ENCODE measurements around the gene LYZL4. TPM values are rescaled to one million over a fixed set of nuclear protein-coding genes. Genes with fewer than 3 reads are reported as not detected.

The LYZL4 gene
- total RNA-seq, 1 experiment from 2014 or later: not detected

DNA sequence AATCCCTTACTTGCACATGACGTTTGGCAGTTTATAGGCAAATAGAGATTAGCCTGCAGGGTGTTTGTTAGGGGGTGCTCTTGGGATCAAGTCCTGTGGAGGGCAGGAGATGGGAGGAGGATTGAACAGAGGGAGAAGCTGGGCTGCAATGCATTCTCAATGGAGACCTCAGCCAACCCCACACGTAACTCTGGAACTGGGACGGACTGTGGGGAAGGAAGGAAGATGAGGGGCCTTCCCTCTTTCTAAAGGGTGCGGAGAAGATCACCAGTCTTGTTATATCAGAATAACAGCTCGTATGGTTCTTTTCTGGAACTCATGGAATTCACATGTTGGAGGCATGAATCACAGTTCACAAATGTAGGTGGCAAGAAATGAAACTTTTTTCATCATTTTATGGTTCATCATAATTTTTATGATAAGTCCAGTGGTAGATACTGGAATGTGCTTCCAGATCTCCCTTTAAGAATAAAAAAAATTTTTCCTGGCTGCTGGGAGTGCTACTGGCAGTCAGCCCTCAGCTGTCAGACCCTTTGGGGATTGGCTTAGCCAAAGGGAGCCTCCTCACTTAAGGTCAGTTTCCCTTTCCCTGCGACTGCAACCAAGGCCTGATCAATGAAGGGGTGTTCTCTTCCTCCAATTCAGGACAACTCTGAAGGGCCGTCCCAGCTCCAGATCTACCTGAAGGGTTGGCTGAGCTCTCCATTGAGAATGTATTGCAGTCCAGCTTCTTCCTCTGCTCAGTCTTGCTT is 20.5 kb upstream of the LYZL4 start:
- no peak for DNase-seq (ENCODE audit: extremely low read depth, low read depth)

DNA sequence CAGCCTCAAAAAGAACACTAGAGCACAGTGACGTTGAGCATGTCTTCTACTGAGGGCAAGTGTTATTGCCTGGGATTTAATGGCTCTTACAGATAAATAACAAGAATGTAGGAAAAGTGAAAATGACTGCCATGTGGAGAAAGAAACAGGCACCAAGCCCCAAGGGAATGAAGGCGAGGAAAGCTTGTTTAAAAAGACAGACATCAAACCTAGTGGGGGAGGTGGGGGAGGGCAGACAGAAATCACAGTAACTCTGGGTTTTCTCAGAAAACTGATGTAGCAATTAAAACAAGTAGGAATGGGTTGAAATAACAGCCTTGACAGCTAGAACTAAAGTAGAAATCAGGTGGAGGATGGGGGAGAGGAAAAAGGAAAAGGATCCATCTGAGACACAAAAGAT is 18.4 kb upstream of the LYZL4 start:
- no peak for DNase-seq (ENCODE audit: extremely low read depth, low read depth)

DNA sequence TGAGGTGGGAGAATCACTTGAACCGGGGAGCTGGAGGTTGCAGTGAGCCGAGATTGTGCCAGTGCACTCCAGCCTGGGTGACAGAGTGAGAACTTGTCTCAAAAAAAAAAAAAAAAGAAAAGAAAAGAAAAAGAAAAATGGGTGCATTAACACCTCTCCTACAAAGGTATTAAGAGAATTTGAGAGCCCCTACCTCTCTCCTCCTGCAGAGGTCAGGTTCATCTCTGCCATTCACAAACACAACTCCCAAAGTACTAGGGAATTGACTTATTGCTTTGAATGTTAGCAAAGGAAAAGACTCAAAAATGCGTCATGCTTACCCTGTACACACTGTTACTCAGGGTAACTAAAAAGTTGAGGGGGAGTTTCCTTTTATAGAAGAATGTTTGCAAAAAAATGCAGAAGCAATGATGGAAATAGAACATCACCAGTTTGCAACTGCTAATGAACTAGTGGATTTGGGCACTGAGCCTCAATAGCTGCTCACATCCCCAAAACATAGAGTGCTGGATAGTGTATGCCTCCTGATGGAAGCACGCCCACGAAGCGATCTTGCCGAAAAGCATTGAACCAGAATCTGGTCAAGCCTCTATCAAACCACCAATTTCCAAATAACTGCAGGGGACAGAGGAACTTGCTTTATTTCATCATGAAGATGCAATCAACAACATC is 15.5 kb upstream of the LYZL4 start:
- DNase-seq (ENCODE audit: extremely low read depth, low read depth): no peak

DNA sequence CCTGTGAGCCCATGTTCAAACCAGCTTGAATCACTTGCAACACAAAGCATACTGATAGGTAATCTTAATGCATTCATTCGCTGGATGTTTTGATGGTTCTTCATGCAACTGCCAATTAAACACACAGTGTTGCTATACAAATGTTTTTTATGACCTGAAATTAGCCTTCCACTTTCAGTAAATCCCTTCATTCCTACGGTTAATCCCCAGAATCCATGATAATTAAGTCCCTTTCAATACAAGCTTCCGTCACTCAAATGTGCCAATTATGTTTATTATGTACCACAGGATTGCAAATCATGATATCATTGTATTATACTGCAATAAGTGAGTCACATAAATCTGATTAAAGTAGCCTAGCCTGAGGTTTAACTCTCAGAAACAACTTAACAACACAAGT is 14.5 kb upstream of the LYZL4 start:
- DNase-seq (ENCODE audit: extremely low read depth, low read depth): no peak

DNA sequence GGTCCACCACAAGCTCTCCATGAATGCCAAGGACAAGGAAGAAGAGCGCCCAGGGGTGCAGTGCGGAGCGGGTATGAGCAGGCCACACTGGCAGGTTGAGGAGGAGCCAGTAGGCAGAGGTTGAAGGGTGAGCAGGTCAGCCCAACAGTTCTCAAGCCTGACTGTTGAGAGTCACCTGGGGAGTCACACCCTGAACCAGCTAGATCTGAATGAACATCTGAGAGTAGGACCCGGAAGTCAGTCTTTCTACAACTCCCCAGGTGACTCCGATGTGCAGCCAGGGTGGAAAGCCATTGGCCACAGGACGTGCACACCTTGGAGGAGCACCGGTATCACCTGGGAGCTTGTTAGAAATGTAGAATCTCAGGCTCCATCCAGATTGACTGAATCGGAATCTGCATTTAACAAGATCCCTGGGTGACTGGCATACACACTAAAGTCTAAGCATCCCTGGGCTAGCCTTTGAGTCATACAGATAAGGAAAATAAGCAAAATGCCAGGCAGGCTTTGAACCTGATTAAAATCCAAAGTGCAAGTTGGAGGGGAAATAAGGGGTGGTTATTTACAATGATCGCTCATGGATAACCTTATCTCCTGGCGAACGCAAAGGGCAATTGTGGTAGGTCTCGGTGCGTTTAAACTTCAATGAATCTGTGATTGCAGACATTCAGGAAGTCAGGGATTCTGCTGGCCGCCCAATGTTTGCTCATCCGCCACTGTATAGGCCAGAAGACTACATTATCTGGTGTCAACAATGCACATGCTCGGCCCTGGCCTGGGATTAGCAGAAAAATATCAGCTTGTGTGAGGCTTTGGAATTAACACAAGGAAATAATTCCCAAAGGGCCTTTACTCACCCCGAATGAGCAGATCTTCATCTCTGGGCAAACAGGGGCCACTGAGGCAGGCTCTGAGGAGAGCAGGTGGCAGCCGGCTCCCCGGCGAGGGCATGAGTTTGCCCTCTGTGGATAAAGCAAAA is 11.7 kb upstream of the LYZL4 start:
- DNase-seq (ENCODE audit: extremely low read depth, low read depth): no peak

DNA sequence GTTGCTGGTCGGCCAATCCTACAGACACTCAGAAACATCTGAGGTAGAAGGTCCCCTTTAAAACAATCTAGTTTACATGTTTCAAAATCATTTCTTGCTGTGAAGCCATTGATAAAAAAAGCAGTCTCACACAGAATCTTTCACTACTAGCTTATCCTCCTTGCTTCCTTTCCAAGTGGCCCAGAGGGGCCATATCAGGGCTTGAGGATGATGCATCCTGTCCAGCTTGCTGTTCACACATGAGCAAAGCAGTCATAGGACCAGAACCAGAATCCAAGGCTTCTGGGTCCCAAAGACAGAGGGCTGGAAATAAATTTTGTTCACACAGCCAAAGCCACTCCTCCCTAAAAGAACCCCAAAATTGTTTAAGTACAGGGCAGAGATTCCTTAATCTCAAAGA is 9.2 kb upstream of the LYZL4 start:
- no peak for DNase-seq (ENCODE audit: extremely low read depth, low read depth)

DNA sequence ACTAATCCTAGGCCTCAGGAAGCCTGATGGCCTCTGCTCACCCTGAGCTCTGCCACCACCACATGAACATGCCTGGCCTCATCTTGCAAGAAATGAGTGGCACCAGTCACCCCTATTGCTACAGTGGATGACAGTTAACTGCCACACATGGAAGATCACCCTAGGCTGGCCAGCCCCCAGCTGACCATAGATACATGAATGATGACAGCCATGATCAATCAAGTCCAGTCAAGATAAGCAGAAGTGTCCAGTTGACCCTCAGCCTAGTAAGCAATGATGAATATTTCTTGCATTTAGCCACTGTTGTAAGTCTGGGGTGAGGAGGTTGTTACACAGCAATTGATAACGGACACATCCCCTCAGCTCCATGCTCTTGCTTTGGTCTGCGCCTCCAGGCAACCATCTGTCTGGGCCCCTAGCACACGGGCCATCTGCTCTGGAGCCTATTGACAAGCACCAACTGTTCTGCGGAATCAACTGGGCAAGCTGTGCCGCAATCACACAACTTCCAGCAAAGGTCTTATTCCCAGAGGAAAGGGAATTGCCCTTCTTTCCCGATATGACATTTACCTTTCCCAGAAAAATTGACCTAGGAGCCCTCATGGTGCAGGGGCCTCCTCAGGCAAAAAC is 2.2 kb upstream of the LYZL4 start:
- no peak for DNase-seq (ENCODE audit: extremely low read depth, low read depth)

DNA sequence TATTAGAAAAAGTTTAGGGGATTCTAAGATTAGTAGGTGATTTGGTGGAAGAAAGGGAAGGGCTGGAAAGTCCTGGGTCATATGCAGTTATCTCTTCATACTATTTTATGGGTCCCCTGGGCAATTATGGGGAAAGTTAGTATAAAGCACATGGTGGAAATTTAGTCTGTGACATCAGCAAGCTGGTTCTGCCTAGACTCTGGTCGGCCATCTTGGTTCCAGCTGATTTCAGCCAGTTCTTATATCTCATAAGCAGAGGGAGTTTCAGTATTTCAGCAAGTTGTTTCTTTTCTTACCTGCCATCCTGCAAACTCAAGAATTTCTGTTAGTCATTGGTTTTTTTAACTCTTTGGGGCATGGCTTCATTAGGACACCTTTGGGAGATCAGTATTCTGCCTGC is 1.0 kb upstream of the LYZL4 start:
- no peak for DNase-seq (ENCODE audit: extremely low read depth, low read depth)

DNA sequence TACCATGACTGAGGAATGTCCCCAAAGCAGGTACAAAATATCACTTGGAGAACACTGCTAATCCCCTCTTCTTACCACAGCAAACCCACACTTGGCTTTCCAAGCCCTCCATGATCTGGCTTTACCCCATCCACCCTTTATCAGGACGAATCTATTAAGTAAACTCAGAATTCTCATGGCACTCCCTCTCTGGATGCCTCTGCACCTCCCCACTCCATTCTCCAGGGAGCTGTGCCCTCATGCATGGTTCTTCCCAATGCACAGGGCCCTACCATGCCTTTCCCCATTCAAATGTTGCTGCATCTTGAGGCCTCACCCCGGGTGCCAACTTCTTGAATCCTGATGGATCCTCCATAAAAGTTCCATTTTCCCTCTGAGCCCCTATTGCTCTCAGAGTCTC is 2.3 kb downstream of the LYZL4 start:
- no peak for DNase-seq (ENCODE audit: extremely low read depth, low read depth)

DNA sequence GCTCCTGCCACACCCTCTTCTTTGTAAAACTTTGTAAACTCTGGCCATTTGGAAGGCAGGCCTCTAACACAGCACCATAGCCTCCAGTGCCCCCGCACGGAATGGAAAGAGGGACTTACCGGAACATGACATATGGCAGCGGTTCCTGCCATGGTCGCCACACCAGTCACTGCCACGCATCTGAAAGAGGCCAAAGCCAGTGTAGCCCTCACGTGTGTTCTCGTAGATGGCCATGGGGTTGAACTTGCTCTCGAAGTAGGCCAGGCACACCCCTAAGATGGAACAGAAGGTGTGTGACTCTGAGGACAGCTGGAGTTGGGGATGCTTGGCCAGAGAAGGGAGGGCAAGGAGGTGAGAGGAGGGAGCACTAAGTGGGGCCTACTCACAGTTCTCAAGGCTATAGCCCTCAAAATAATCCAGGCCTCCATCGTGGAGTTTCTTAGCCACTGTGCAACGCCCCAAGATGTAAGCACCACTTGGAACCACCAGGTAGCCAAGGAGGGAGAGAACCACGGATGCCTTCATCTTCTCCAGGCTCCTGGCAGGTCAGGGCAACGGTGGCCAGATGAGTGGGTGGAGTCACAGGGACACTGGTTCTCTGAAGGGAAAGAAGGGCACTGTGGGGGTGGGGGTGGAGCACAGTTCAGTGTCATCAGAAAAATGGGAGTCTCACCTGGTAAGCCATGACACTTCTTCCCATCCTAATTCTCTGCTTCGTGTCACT is 3.5 kb downstream of the LYZL4 start:
- DNase-seq (ENCODE audit: extremely low read depth, low read depth): no peak

DNA sequence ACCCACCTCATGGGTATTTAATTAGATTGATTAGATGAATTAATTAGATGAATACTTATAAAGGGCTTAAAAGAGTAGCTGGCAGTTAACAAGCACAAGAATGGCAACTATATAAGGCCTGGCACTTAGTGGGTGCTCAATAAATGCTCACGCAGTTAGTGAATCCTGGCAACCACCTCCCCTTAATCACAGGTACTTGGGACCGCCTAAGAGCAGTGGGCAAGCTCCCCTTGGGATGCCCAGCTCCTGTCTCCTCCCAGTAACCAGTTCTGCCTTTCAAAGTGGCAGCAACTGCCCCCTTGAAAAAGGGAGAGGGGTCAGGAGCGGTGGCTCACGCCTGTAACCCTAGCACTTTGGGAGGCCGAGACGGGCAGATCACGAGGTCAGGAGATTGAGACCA is 4.6 kb downstream of the LYZL4 start:
- DNase-seq (ENCODE audit: extremely low read depth, low read depth): no peak

DNA sequence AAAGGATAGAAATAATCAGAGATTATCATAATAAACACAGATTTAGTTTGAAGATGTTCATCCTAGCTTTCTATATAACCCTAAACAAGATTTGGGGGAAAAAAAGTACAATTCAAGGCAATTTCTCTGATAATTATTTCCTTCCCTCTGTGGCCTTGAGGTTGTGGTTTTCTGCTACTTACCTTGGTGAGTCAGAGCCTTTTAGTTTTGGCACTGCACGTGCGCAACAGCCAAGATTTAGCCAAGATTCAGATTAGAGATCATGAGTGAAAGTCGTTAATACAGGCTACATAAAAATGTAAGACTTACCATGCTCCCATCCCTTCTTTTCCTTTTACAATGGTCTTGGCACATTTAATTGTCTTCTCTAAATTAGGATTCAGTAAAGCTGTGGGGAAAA is 6.7 kb downstream of the LYZL4 start:
- no peak for DNase-seq (ENCODE audit: extremely low read depth, low read depth)

DNA sequence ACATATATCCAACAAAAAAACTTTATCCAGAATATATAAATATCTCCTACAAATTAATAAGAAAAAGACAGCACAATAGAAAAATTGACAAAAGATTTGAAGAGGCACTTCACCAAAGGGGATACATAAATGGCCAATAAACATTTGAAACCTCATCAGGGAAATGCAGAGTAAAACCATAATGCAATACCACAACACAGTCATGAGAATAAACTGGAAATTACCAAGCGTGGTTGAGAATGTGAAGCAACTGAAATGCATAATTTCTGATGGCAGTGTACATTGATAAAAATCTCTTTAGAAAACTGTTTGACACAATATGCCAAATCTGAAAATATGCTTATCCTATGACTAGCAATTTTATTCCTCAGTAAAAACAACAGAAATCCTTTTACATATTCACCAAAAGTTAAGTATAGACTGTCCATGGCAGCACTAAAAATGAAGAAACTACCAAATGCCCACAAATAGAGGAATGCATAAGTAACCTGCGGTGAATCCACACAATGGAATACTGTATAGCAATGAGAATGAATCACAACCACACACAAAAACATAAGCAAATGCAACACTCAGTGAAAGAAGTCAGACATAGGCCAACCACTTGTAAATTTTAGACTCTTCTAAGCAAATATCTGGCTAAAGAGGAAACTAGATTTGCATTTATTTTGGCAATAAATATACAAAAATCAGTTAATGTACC is 7.9 kb downstream of the LYZL4 start:
- DNase-seq (ENCODE audit: extremely low read depth, low read depth): no peak

DNA sequence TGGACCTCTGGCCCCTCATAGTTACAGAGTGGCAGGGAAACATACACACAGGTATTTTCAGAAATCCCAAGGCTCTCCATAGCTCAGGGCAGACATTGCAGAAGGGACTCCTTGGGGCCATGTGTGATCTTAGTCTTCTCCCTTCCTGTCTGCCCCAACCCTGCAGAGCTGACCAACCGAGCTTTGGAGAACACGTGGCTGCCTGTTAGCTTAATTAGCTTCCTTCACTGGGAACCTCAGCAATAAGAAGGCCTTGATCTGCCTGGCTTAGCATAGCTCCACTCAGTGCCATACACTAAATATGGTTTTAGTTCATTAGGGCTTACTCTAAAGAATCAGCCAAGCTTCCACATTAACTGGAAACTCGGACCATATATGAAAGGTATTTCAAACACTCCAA is 12.3 kb downstream of the LYZL4 start:
- DNase-seq (ENCODE audit: extremely low read depth, low read depth): no peak

DNA sequence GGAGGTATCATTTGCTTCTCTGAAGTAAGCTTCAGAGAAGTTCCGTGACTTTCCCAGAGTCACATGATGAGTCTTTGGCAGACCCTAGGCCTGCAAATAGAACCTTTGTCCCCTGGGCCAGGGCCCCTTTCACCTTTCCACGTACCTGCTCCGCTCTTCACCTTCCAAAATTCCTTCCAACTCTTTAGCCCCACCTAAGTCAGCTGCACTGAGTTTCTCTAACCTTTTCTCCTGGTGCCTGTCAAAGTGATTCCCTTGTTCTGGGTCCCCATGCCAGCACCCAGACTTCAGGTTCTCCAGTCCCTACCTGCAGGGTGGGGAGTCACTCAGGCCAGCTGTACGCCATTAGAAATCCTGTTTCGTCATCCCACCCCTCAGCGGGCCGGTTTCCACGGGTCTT is 12.8 kb downstream of the LYZL4 start:
- DNase-seq (ENCODE audit: extremely low read depth, low read depth): no peak

DNA sequence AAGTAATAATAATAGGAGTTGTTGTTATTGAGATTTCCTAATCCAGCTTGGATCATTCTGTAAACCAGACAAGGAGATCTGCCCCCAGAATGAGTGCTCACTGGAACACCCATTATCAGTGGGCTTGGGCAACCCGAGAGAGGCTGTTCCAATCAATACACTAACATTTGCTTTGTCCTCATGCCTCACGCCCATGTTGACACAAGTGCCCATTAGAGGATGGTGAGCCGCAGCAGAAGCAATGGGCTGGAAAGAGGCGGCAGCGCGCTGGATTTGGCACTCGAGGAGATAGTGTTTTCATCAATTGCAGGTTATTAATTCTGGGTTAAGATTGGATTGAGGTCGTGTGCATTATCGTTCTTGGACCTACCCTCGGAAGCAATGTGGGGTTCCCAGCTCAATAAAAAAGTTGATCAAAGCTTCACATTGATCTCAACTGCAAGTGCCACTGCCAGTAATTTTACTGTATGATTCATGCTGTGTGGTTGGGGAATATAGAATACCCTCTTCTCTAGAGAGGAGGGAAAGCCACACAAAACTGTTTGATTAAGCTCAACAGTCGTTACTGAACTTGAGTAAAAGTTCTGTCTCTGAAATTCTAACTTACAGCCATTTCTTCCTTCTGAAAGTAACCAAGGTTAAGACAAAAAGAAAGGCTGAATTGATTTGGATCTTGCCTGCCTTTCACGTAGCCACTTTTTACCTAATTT is 15.7 kb downstream of the LYZL4 start:
- DNase-seq (ENCODE audit: extremely low read depth, low read depth): no peak

DNA sequence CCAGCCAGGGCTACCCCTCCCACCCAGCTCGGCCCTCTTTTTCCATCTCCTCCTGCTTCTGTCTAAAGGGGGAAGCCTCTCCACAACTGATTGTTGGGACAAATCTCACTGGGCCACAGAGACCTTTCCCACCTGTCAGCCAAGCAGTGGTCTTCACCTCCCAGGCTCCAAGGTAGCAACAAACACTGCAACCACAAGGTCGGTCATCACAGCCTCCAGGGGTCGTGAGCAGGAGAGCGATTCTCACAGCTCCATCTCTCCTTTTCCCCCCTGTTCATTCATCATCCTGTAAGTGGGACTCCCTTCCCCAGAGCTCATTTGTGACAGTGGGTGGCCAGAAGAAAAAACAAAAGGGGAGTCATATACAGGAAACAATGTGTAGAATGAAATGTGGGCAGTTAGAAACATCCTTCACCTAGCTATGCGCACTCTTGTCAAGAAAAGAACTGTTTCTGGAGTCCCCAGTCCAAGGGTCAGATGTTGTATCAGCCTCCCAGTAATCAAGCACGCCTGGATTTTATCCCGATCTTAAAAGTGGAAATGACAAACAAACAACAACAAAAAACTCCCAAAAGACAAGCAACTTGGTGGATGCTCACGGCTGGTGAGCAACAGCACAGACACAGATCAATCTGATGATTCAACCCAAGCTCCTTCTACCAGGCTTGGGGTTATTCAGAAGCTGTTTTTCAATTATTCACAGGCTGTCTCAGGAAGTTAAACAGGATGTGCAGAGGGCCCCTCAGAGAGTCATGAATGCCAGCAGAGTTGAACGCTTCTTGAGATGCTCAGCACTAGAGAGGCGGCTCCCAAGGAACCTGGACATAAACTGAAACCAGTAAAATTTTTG is 22.4 kb downstream of the LYZL4 start:
- no peak for DNase-seq (ENCODE audit: extremely low read depth, low read depth)

DNA sequence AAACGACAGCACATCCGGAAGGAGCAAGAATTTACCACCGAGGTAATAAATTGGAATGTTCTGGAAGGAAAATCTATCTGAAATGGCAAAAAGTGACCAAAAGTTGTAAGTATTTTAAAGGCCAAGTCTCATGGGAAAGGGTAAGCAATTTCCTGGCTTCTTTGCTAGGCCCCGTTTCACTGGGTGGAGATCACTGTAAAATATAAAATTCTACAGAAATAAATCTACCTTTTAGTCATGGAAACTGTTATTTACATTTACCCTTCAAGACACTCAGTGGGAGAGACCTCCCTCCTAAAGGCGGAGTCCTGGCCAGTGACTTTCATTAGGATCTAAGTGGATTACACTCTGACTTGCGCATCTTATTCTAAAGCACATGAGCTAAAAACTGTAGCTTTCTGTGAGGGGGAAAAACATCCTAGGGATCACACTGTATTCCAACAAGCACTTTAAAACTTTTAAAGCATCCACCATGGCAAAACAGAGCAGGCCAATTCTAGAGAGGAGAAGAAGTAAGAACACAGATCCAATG is 28.8 kb downstream of the LYZL4 start:
- DNase-seq (ENCODE audit: extremely low read depth, low read depth): no peak
